Stimulated activated CD8-positive, alpha-beta memory T cell treated with anti-CD3 and anti-CD28 coated beads, Interleukin-7, amount 100 ng/mL, for 1 hour (primary cell): Measurements from ENCODE around the gene DUSP6.
"Not testable (repeated sequence)": the region's sequence is repeated elsewhere in the genome, so short reads cannot be mapped to it uniquely, and the experiment has no call there.

Experiments used
- DNase-seq, 2 donors: peaks; one replicate each; pipeline ENCODE4 v3.0.0-alpha.2; 2020; ENCODE audit warnings: low read depth in 2 of 2

Gene DUSP6

DNA sequence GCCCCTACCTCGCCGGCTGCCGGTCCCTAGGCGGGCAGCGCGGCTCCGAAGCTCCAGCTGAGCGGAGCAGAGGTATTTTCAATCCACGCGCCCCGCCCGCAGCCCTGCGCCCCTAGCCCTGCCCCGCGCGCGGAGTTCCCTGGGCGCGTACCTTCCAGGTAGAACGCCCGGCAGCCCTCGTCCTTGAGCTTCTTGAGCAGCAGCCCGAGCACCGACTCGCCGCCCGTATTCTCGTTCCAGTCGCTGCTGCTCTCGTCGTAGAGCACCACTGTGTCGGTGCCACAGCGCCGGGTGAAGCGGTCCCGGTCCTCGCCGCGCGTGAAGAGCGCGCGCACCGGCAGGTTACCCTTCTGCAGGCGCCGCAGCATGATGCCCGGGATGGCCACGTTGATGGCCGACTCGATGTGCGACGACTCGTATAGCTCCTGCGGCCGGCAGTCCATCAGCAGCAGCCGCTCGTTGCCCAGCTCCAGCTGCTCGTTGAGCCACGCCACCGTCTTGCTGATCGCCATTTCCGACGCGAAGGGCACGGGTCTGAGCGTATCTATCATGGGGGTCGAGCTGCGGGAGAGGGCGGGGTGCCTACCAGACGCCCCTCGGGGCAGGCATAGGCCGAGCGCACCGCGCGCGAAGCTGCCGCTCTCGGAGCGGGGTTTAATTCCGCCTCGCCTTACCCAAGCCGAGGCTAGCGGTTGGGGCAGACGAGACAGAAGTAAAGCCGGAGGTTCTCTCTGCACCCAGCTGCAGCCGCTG lies 636 bp downstream of the DUSP6 start:
- DNase-seq, result no peak

DNA sequence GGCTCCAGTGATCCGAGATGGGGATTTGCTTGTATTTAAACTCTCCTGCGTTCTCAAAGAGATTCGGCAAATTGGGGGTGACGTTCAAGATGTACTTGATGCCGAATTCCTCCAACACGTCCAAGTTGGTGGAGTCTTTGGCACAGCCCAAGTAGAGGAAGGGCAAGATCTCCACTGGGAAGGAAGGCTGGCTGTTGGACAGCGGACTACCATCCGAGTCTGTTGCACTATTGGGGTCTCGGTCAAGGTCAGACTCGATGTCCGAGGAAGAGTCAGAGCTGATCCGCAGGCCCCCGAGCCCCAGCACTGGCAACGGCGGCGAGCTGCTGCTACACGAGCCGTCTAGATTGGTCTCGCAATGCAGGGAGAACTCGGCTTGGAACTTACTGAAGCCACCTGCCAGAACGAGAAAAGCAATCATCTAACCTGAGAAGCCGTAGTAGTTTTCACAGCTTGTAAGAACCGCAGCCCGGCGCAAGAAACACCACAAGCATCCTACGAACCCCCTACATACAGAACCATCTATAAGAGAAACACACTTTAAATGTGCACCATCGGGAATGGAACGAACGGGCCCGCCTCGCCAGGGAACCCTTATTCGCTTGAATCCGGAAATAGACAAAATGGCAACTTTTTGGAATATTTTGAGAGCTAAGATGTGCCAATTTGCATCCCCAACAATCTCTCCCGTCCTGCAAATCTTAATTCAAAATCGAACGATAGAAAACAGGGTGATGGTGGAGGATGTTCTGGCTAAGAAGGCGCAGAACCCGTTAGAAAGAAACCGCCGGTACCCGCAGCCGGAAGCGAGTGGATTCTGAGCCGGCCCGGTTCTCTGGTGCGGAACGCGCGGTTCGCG lies 1.4 kb downstream of the DUSP6 start:
- DNase-seq, result no peak

DNA sequence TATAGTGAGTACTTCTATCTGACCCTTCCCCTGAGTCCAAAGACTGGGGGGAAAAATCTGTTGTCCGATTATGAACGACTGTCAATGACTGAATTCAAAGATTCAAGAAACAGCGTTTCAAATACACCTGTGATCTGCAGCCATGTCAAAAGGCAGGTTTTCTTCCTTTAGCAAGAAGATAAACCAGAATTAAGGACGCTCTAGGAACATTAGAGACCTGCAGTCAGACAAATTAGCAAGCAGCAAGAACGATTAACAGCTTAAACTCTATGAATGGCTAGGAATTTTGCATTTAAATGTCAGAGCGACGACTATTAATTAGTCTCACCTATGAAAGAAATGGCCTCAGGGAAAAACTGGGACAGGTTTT lies 2.1 kb downstream of the DUSP6 start:
- no peak for DNase-seq

DNA sequence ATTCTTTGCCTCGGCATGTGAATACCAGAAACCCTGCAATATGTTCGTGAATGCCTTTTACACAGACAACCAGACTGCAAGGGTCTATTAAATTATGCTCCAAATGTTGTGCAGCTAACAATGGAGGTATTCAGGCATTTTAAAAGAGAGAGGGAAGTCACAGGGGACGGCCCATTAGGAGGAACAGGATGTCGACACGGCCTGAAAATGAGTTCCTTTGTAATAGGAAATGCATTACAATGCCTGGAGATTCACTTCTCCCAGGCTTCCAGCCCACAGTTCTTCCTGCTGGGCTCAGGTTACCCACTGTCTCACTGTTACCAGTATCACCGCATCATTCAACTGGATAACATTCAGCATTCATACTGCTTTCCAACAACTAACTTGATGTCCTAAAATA lies 2.5 kb downstream of the DUSP6 start:
- DNase-seq, result no peak

DNA sequence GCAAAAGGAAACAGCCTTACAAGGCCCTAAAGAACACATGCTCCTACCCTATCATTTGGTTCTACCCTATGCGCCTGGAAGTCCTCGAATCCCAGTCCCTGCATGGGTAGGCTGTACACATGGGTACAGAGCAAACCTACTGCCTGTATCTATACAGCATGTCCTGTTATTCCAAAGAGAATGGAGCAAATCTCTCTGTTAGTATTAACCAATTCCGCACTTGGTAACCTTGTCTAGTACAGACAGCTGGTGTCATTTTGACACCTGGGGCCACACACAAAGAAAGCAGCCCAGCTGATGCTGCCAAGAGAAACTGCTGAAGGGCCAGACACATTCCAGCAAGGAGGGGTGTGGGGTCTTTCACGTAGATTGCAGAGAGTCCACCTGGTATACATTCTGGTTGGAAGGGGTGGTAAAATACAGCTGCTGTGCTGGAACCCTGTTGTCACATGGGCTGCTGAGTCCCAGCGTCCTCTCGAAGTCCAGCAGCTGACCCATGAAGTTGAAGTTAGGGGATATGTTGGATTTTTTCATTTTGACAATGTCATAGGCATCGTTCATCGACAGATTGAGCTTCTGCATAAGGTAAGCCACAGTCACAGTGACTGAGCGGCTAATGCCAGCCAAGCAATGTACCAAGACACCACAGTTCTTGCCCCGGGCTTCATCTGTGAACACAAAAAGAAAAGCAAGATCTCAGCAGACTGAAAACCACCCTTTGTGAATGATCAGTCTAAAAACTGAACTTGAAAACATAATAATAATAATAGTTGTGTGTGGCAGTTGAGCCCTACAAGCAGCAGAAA lies 3.2 kb downstream of the DUSP6 start:
- DNase-seq, result no peak

DNA sequence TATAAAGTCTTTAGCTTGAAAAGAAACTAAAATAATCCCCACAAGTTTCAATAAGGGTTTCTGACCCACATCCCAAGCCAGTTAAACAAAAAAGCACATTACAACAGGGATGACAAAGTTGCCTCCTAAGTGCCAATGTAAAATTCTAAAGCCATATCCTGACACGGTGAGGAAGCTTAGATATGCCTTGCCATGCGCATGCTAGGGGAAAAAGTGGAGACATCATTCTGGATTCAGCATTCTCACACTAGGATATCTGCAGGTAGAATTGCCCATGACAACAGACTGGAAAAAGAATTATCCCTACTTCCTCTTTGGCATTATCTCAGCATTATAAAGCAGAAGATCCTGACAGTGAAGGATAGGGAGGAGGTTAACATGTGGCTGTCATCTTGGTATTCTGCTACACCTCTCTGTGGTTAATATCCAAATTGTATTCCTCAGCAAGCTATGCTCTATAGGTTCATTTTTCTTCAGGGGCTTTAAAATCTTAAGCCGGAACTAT lies 4.9 kb downstream of the DUSP6 start:
- DNase-seq, result no peak

DNA sequence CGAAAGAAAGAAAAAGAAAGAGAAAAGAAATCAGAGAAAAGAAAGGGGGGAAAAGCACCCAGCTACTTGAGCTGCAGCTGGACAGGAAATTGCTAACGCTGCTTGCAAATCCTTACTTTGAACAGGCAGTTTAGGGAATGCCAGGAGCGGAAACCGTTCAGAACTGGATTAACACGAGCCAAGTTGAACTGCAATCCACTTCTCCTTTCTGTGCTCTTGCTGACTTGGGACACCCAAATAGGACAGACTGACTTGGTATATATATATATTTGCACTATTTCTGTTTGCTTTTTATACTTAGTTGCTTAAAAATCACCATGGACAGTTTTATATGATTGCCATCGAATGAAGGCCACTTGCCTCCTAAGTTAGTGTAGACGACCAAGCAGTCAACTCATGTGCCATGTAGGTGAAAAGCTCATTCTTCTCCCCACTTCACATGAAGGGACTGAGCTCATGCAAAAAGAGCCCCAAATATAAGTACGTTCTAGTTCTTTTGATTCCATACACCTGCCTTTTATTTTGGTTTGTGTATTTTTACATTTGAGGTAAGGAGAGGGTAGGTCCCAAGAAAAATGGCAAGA lies 5.5 kb downstream of the DUSP6 start:
- no peak for DNase-seq

DNA sequence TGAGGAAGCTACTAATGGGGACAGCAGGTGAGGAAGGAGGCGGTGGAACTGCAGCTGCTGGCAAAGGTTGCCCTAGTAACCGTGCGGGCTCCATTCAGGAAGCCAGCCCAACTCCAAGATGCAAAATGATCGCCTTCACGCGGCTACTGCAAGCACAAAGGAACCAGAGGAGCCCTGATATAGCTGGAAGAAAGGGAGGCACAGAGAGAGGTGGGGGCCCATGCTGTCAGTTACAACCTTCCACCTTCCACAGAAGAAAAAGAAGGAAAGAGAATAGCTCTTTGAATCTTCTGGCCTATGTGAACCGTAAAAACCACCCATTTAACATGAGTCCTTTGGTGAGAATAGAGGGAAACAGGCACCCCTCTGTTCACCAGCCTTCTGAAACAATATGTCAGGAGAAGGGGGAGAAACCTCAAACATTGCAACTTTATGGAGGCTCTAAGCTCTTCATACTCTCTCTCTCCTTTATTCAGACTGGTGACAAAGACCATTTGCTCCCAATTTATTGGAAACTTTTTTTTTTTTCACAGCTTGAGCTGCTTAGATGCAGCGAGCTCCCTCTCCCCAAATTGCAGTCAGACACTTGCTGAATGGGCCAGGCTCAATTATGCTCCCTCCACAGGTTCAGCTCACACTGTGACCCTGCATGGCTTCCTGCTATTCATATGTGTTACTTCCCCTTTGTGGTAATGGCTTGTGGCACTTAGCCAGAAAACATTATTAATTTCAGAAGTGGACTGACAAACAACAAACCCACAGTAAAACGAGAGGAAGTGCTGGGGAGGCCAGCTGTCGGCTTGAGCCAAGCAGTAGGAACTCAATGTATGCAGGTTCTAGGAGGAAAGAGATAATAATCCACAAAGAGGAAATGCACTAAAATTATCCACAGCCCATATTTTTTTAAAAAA lies 6.2 kb downstream of the DUSP6 start:
- DNase-seq, result no peak

DNA sequence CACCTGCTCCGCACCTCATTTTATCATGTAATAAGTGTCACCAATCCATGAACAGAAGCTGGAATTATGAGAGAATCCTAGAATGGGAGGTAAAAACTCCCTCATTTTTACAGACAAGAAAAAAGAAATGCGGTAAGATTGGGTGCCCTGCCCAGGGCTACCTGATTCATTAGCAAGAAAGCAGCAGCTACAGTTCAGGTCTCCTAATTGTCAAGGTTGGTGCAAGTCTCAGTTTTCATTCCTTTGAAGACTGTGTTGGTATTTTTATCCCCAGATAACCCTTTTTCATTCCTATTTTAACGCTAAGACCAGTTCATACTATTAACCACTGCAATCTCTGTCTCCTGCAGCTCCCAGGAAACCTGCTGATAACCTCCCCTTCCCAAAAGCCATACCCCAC lies 6.9 kb downstream of the DUSP6 start:
- no peak for DNase-seq

DNA sequence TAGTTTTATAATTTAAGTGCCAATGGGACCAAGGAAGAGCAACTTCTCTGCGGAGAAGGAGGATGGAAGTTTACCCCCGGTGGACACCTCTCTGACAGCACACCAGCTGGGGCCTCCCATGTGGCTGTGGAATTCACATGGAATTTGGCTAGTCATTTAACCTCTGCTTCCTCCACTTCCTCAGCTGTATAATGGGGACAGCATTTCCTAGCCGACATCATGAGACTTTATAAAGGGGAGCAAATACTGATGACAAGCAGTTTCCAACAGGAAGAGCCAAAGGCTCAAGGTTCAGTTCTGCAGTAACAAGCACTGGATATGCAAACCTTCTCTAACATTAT lies 7.5 kb downstream of the DUSP6 start:
- no peak for DNase-seq

DNA sequence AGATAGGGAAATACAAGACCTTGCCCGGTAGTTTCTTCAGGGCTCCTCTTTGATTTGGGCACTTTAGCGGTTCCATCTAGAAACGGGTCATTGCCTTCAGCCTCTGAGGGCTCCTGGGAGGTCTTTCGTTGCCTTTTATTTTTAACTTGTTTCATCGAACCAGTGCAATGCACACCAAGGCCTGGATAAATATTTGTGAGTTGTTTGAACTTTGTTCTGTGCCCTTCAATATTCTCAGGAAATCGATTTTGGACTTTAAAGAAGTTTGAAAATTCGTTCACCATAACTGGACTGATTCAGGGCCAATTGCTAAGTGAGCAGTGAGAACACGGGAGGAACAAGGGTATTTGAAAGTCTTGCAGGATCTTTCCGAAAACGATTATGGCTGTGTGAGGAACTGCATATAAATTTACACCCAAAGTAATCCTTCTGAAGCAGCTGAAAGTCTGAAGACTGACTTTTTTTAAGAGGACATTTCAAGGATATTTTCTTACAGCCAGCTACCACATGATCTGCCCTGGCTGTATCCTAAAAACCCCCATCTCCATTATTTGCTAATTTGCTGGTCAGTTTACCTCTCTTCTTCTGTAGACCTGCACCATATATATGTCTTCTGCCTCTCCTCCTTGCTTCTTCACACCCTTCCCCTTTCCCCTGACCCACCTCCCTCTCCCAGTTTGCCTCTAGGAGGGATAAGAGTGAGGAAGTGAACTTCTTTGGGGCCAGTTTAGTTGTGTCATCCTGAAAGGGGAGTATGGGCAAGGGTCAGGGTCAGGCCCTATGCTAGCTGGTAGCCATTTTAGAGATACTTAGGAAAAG lies 8.0 kb downstream of the DUSP6 start:
- no peak for DNase-seq

DNA sequence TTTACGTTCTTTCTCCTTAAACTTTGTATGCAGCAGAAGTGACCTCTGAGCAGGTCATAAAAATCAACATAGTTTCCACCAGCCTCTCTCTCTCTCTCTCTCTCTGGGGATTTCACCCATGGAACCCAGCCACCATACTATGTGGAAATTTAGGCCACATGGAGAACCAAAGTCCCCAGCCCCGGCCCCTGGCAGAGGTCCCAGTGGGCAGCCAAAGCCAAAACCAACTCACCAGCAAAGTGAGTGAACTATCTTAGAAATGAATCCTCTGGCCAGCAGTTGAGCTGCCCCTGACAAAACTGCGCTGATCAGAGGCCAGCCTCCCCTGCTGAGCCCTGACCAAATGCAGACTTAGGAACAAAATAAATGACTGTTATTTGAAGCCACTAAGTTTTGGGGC lies 9.2 kb downstream of the DUSP6 start:
- DNase-seq, result no peak

DNA sequence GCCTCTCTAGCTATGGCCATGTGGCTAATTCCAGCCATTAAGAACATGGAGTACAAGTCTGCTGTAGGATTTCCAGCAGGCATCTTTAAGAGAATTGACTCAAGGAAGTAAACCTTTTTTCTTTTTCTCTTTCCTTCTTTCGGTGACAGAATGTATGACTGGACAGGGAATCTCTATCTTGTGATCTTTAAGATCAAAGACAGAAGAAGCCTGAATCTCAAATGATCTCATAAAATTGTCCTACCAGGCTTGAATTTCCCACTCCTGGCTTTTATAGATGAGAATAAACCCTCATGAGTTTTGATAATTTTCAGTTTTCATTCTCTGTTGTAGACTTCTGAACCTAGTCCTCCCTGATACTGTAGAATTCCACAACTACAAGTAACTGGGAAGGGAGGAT lies 11.4 kb downstream of the DUSP6 start:
- DNase-seq, result no peak

DNA sequence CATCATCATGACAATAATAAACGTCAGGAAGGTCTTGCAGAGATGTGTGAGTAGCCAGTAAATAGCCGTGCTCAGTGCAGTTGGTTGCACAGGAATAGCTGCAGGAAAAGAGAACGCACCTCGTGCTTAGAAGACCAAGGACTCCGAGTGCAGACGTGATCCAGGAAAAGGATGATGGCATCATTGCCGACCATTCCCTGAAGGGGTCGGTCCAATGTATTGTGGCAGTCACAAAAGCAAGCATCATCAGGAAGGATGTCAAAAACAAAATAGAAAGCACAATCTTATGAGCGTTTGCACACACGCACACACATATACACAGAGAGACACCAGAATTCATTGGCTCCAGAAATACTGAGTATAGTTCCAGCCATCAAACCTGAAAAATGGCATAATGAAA lies 12.8 kb downstream of the DUSP6 start:
- DNase-seq, result no peak

DNA sequence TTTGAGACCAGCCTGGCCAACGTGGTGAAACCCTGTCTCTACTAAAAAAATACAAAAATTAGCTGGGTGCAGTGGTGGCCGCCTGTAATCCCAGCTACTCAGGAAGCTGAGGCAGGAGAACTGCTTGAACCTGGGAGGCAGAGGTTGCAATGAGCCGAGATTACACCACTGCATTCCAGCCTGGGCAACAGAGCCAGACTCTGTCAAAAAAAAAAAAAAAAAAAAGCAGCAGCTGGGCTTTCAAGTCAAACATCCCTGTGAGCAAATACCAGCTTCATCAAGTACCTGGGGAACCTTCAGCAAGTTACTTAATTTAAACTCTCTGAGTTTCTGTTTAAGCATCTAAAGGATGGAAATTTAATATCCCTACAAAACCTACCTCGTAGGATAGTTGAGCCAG lies 15.2 kb downstream of the DUSP6 start:
- not testable (repeated sequence) for DNase-seq

DNA sequence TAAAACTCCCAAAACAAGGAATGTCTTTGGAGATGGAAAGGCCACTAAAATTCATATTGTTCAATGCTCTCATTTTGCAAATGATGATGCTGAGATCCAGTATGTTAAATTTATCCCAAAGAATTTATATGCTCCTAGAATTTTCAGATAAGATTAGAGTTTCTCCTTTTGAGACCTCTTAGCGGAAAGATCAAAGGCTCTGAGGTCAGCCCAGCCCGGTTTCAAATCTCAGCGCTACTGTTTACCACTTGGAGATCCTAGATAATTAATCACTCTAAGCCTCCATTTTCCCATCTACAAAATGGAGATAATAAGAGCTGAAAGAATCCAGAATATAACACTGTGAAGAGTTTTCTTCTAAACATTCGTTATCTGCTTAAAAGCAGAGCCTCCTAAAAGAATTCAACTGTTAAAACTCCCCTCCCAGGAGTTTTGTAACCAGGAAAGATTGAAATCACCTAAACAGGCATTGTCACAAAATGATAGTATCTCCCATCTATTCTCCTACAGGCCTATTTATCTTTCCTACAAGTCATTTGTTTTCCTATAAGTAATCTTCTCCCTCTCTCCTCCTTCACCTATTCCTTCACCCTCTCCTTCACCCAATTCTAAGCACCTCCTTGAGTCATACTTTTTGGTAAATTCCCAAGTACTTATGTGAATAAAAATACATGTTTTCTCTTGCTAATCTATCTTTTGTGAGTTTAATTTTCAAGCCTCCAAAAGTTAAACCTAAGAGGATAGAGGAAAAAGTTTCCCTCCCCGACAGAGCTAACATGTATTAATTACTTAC lies 16.7 kb downstream of the DUSP6 start:
- no peak for DNase-seq

DNA sequence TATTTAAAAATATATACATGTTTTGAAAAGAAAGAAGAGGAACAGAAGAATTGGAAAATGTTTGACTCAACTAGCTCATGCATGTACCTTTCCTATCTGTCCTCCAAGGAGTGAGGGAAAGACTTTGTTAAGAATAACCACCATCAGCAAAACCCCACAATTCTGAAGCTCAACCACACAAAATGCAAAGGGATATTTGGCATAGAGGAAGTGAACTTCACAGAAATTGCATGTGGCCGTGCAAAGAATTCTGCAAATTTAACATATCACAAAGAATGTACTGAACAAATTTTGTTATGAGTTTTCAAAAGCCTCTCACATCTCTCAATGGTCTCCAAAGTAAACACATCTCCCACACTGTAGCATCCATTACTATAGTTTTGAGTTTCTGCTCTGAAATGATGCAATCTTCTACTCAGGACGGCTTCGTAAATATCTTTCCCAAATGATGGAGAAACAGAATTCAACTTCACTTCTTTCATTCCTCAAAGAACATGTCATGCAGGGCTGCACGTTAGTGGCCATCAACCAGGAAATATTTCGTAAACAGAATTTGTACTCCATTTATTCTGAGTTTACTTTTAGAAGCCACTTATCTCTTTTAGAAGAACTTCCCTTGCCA lies 17.6 kb downstream of the DUSP6 start:
- no peak for DNase-seq

DNA sequence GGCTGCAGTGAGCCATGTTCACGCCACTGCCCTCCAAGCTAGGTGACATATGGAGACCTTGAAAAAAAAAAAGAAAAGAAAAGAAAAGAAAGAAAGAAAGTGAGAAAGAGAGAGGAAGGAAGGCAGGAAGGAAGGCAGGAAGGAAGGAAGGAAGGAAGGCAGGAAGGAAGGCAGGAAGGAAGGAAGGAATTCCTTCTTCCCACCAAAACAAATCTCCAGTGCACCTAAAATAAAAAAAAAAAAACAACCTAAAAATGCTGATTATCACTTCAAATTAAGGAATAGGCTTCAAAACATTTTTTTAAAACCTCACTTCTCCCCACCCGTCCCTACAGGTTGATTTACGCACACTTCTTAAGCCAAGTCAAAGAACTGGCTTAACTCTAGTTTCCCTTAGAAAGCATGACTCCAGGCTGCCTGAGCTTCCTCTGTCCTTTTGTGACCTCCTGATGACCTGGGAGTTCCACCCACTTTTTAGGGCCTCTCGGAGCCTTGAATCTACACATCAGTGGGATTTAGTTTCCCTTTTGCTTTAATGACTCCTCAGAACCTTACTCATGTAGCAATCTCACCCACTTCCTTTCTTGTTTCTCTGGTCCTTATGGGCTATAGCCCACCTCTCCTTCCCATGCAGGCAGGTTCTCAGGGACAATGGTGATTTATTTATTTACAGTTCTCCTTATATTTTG lies 18.6 kb downstream of the DUSP6 start:
- DNase-seq, result no peak
